Right atrium auricular region (tissue), 2 donors: ENCODE results near the gene SLBP. TPM values are rescaled to one million over a fixed set of nuclear protein-coding genes. Genes with fewer than 3 reads are reported as not detected.

Experiments used
- DNase-seq: peaks from one replicate; pipeline ENCODE4 v3.0.0-alpha.2; 2019; ENCODE audit warnings: low spot score
- H3K27ac ChIP-seq, 2 donors: fragments of 200-600 bp; sonication (generic); 1 replicate in 1 of 2; 2 replicates in 1 of 2; pipeline ENCODE4 v1.5.1; 2016 to 2019
- H3K27me3 ChIP-seq, 2 donors: fragments of 200-600 bp; sonication (generic); one replicate each; pipeline versions ENCODE4 v1.5.1 to v1.6.0; 2017 to 2019
- H3K36me3 ChIP-seq: fragments of 200-600 bp; sonication (generic); one replicate; pipeline ENCODE4 v1.5.1; 2016
- H3K4me1 ChIP-seq, 2 donors: fragments of 200-600 bp; sonication (generic); one replicate each; pipeline versions ENCODE4 v1.5.1 to v1.6.0; 2017 to 2019
- H3K4me3 ChIP-seq, 2 donors: fragments of 200-600 bp; sonication (generic); 1 replicate in 1 of 2; 2 replicates in 1 of 2; pipeline ENCODE4 v1.5.1; 2017 to 2019; ENCODE audit warnings: mild to moderate bottlenecking in 1 of 2, moderate library complexity in 1 of 2
- H3K9me3 ChIP-seq, 2 donors: fragments of 200-600 bp; sonication (generic); one replicate each; pipeline ENCODE4 v1.5.1; 2019
- total RNA-seq, 2 donors: library from RNA; depleted of rRNA; stranded (reverse); fragments of >200 nt; gene quantifications; one replicate each; pipeline ENCODE4 v1.1.0, GENCODE V29; 2016
- TF ChIP-seq, protein P1 (sequence below), 2 donors: fragments of 200-600 bp; sonication (generic); IDR thresholded peaks; one replicate each; pipeline ENCODE4 v1.5.1; 2019; ENCODE audit warnings: antibody characterized with exemption in 2 of 2

The SLBP gene
- total RNA-seq, 2 donors from 2014 or later, result 15.6 to 20.1 TPM

DNA sequence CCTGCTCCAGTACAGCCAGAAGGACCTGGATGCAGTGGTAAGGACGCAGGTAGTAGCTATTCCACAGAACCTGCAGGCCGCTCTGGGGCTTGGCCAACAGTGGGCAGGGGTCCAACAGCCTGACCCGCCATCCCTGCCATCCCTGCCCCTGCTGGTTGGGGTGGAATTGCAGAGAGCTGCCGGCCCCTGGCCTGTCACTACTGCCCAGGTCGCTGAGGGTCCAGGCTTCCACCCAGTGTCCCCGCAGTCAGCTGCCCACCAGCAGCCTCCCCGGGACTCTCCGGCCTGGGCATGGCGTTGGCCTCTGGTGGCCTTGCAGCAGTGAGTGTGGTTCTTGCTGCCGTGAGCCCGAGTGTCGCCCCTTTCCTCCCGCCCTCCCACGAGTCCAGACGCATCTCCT is 25.5 kb upstream of the SLBP start:
- TF ChIP-seq, protein P1, sequence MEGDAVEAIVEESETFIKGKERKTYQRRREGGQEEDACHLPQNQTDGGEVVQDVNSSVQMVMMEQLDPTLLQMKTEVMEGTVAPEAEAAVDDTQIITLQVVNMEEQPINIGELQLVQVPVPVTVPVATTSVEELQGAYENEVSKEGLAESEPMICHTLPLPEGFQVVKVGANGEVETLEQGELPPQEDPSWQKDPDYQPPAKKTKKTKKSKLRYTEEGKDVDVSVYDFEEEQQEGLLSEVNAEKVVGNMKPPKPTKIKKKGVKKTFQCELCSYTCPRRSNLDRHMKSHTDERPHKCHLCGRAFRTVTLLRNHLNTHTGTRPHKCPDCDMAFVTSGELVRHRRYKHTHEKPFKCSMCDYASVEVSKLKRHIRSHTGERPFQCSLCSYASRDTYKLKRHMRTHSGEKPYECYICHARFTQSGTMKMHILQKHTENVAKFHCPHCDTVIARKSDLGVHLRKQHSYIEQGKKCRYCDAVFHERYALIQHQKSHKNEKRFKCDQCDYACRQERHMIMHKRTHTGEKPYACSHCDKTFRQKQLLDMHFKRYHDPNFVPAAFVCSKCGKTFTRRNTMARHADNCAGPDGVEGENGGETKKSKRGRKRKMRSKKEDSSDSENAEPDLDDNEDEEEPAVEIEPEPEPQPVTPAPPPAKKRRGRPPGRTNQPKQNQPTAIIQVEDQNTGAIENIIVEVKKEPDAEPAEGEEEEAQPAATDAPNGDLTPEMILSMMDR (IDR thresholded peaks at IDR 0.05), result no peak
- Histone ChIP-seq H3K36me3 (peaks cover 22% of the 10 kb centered on the region), H3K9me3 (peaks cover 0 to 9% of the 10 kb centered on the region in 2 donors)

DNA sequence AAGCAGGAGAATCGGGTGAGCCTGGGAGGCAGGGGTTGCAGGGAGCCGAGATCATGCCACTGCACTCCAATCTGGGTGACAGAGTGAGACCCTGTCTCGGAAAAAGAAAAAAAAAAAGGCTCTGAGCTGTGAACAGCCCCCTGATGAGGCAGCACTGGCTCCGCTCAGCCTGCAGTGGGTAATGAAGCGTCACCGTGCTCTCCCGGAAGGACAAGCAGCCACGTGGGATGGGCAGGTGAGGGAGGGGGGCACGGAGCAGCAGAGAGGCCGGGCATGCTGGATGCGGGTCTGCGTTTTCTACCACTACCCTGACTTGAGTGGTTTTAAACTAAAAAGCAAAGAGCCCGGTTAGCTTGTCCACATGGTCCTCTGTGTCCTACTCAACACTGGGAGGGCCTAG is 24.7 kb upstream of the SLBP start:
- peaks cover 27% of the 10 kb centered on the region for H3K36me3 ChIP-seq
- H3K27me3 ChIP-seq, result no peaks in the 10 kb centered on the region
- H3K4me1 ChIP-seq, result no peaks in the 10 kb centered on the region
- DNase-seq, result no peak
- peaks cover 0 to 9% of the 10 kb centered on the region in 2 donors for H3K9me3 ChIP-seq
- no peak overlapping the region for H3K4me3 ChIP-seq
- H3K27ac ChIP-seq, result no peak overlapping the region
- TF ChIP-seq, protein P1 (IDR thresholded peaks at IDR 0.05), result no peak

More for the DNA sequence above, 25.5 kb upstream of the SLBP start:
- Histone ChIP-seq H3K27ac (no peak overlapping the region), H3K4me1 (no peaks in the 10 kb centered on the region), H3K27me3 (no peaks in the 10 kb centered on the region), H3K4me3 (no peak overlapping the region)
- no peak for DNase-seq

DNA sequence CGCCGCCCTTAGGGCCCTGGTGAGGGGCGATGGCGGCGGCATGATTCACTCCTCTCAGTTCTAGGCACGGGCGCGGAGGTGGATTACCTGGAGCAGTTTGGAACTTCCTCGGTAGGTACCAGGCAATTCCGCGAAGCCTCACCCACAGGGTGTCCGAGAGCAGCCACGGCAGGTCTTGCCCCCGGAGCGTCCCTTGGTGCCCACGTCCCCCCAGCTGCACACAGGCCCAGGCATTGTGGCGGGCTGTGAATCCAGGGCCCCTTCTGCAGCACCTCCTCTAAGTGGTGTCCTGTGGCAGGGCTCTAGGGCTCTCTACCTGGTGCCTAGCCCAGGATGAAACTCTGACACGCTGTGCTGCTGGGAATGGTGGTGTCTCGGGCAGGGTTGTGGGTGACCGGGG is 23.1 kb upstream of the SLBP start:
- no peak for DNase-seq
- Histone ChIP-seq H3K4me3 (no peak overlapping the region), H3K4me1 (no peaks in the 10 kb centered on the region), H3K36me3 (peaks cover 20% of the 10 kb centered on the region), H3K9me3 (peaks cover 0 to 9% of the 10 kb centered on the region in 2 donors), H3K27me3 (no peaks in the 10 kb centered on the region), H3K27ac (no peak overlapping the region)
- TF ChIP-seq, protein P1 (IDR thresholded peaks at IDR 0.05), result no peak

DNA sequence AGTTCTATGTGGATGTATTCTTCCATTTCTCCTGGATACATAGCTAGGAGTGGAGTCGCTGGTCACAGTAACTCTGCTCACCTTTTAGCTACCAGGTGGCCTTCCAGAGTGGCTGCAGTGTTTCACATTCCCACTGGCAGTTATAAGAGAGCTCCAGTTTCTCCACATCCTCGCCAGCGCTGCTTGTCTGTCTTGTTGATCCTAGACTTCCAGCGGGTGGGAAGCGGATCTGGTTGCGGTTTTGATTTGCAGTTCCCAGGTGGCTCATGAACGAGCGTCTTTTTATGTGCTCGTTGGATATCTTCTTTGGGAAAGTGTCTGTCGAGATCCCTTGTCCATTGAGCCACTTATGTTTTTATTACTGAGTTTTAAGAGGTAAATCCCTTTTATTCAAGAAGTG is 20.8 kb upstream of the SLBP start:
- Histone ChIP-seq H3K4me1 (peaks cover 0 to 19% of the 10 kb centered on the region in 2 donors), H3K36me3 (peaks cover 14% of the 10 kb centered on the region), H3K9me3 (peaks cover 0 to under 1% of the 10 kb centered on the region in 2 donors), H3K27me3 (no peaks in the 10 kb centered on the region), H3K27ac (no peak overlapping the region), H3K4me3 (no peak overlapping the region)
- no peak for DNase-seq
- TF ChIP-seq, protein P1 (IDR thresholded peaks at IDR 0.05), result no peak

DNA sequence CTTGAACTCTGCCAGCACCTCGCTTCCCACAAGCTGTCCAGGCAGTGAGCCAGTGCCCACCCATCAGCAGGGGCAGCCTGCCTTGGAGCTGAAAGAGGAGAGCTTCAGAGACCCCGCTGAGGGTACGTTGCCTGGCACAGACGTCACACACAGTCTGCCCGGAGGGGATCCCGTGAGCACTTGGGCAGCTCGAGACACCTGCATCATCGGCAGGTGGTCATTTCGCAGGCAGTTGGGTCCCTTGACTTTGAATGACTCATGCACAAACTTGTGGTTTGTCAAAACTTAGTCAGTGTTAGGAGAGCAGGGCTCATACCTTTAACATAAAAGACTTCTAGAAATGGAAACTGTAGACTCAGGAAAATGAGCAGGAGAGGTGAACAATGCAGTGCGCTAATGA is 19.1 kb upstream of the SLBP start:
- Histone ChIP-seq H3K4me3 (no peak overlapping the region), H3K36me3 (peaks cover 6% of the 10 kb centered on the region), H3K9me3 (no peaks in the 10 kb centered on the region), H3K4me1 (peaks cover 0 to 35% of the 10 kb centered on the region in 2 donors), H3K27me3 (no peaks in the 10 kb centered on the region), H3K27ac (no peak overlapping the region)
- DNase-seq, result no peak
- TF ChIP-seq, protein P1 (IDR thresholded peaks at IDR 0.05), result no peak

DNA sequence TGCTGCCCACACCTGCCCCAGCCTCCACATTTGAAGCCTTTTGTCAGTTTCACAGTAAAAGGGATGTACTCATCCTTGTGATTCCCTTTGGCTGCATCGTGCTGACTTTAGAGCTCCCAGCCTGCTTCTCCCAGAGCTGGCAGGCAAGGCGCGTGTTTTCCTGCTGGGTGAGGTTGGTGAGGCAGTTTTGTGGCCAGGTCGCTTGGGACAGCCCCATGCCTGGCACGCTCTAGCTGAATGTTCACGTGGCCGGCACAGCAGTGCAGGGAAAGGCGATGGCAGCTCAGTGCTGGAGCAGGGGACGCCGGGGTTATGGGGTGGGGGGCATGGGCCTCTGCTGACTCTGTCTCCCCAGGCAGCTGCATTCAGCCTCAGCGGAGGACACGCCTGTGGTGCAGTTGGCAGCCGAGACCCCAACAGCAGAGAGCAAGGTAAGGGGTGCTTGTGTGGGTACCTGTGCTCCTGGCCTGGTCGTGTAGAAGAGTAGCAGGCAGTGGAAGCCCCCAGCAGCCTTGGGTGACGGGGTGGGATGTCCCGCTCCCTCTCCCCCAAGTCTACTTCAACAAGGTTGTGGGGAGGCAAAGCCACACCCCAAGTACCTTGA is 18.5 kb upstream of the SLBP start:
- TF ChIP-seq, protein P1 (IDR thresholded peaks at IDR 0.05), result no peak
- no peak for DNase-seq
- H3K9me3 ChIP-seq, result no peaks in the 10 kb centered on the region
- H3K4me3 ChIP-seq, result no peak overlapping the region
- H3K27ac ChIP-seq, result no peak overlapping the region
- peaks cover 6% of the 10 kb centered on the region for H3K36me3 ChIP-seq
- peaks cover 0 to 39% of the 10 kb centered on the region in 2 donors for H3K4me1 ChIP-seq
- H3K27me3 ChIP-seq, result no peaks in the 10 kb centered on the region
